HUES6 (cell line): ENCODE data around the gene ATP9A.
A peak's percentile ranks its signal among the peaks of the same experiment; 100 is the strongest.
"Not testable (repeated sequence)": the region's sequence is repeated elsewhere in the genome, so short reads cannot be mapped to it uniquely, and the experiment has no call there.

Experiments used
- H3K27ac ChIP-seq: 2 replicates; pipeline ENCODE4 v1.7.0; 2013; ENCODE audit warnings: low read depth, mild to moderate bottlenecking, low read length, inconsistent platforms
- H3K27me3 ChIP-seq: 2 replicates; pipeline ENCODE4 v1.6.1; 2013; ENCODE audit warnings: low read length; ENCODE audit not compliant: control insufficient read depth, insufficient read depth
- H3K36me3 ChIP-seq: 2 replicates; pipeline ENCODE4 v1.6.1; 2013; ENCODE audit warnings: low read length; ENCODE audit not compliant: control insufficient read depth, insufficient read depth
- H3K4me1 ChIP-seq: 2 replicates; pipeline ENCODE4 v1.6.1; 2013; ENCODE audit warnings: low read length; ENCODE audit not compliant: control insufficient read depth, insufficient read depth
- H3K4me3 ChIP-seq: 2 replicates; pipeline ENCODE4 v1.5.1; 2013; ENCODE audit warnings: low read depth, low read length
- H3K9ac ChIP-seq: one replicate; pipeline ENCODE4 v1.6.1; 2013; ENCODE audit warnings: mild to moderate bottlenecking, low read length
- H3K9me3 ChIP-seq: 2 replicates; pipeline ENCODE4 v1.6.1; 2013; ENCODE audit warnings: low read depth, low read length; ENCODE audit not compliant: control insufficient read depth, insufficient read depth

ATP9A gene

DNA sequence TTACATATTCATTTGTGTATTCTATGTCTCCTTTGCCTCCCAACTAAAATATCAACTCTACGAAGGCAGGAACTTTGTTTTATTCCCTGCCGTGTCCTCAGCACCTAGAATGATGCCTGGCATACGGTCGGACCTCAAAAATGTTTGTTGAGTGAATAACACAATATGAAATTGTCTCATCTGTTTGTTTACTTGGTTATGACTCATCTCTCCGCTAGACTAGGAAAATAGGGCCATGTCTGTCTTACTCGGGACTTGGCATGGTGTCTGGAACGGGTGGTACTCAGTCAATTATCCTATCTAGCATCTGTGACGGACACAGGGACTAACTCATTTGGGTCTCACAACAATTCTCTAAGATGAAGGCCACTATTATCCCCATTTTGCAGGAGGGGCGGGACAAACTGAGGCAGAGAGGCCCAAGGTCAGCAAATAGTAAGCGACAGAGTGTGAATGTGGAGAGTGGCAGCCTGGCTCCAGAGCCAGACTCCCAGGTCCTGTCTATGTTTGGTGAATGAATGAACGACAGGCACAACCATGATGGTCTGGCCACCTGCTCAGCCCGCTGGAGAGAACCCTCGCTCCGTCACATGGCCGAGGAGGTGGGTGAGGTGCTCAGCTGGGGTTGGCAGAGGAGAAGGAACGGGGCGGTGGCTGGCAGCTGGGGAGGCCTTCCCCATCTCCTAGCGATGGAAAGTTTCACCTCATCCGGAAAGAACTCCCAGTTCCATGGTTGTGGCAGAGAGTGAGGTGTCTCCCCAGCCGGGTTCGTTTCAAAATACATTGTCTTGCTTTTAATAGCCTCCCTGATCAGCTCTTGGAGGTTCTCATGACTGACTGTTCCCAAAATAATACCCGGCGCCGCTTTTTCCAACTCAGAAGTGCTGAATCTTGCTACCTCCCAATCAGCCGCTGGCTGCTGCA lies 198.1 kb downstream of the ATP9A start:
- Histone ChIP-seq H3K4me3 (no peak overlapping the region), H3K27ac (no peak overlapping the region), H3K9me3 (0 out of 2 replicates have a peak, but pooled peaks cover 10% of the 10 kb centered on the region), H3K9ac (no peak overlapping the region), H3K4me1 (no peaks in the 10 kb centered on the region), H3K27me3 (0 out of 2 replicates have a peak, but pooled peaks cover 8% of the 10 kb centered on the region), H3K36me3 (no peaks in the 10 kb centered on the region)

GRCh38 chr20:51568533-51568932 lies 199.7 kb downstream of the ATP9A start:
- not testable (repeated sequence) for H3K4me3 ChIP-seq, H3K4me1 ChIP-seq, H3K9me3 ChIP-seq, H3K27ac ChIP-seq, H3K36me3 ChIP-seq, H3K9ac ChIP-seq
- peaks cover 20% of the 10 kb centered on the region for H3K27me3 ChIP-seq

GRCh38 chr20:51567622-51568021 lies 200.6 kb downstream of the ATP9A start:
- Histone ChIP-seq H3K27ac (no peak overlapping the region), H3K4me1 (peaks cover 8% of the 10 kb centered on the region), H3K36me3 (no peaks in the 10 kb centered on the region), H3K4me3 (no peak overlapping the region), H3K9me3 (0 out of 2 replicates have a peak, but pooled peaks cover 4% of the 10 kb centered on the region), H3K27me3 (peaks cover 29% of the 10 kb centered on the region), H3K9ac (no peak overlapping the region)

GRCh38 chr20:51566594-51566993 lies 201.6 kb downstream of the ATP9A start:
- H3K9ac ChIP-seq: no peak overlapping the region
- 0 out of 2 replicates have a peak, but pooled peaks cover 4% of the 10 kb centered on the region for H3K9me3 ChIP-seq
- H3K4me1 ChIP-seq: peaks cover 12% of the 10 kb centered on the region
- no peak overlapping the region for H3K4me3 ChIP-seq
- peaks cover 39% of the 10 kb centered on the region for H3K27me3 ChIP-seq
- H3K36me3 ChIP-seq: no peaks in the 10 kb centered on the region
- no peak overlapping the region for H3K27ac ChIP-seq

- Histone ChIP-seq H3K4me1 (peaks cover 16% of the 10 kb centered on the region), H3K27ac (no peak overlapping the region), H3K27me3 (peaks cover 50% of the 10 kb centered on the region), H3K9me3 (0 out of 2 replicates have a peak, but pooled peaks cover 4% of the 10 kb centered on the region), H3K9ac (no peak overlapping the region), H3K36me3 (no peaks in the 10 kb centered on the region), H3K4me3 (no peak overlapping the region)
These were observed 202.7 kb downstream of the ATP9A start for GRCh38 chr20:51565298-51566144.

- no peaks in the 10 kb centered on the region for H3K36me3 ChIP-seq
- peaks cover 16% of the 10 kb centered on the region for H3K4me1 ChIP-seq
- H3K27ac ChIP-seq: no peak overlapping the region
- 0 out of 2 replicates have a peak, but pooled peaks cover under 1% of the 10 kb centered on the region for H3K9me3 ChIP-seq
- H3K9ac ChIP-seq: no peak overlapping the region
- peaks cover 67% of the 10 kb centered on the region for H3K27me3 ChIP-seq
- peak overlapping the region; percentile 65; the same call in 1 of the 2 replicates for H3K4me3 ChIP-seq
These were observed 204.5 kb downstream of the ATP9A start for GRCh38 chr20:51563486-51564332.

- H3K36me3 ChIP-seq: no peaks in the 10 kb centered on the region
- H3K27me3 ChIP-seq: peaks cover 67% of the 10 kb centered on the region
- H3K9ac ChIP-seq: peak overlapping the region; percentile 36
- H3K9me3 ChIP-seq: no peaks in the 10 kb centered on the region
- H3K27ac ChIP-seq: no peak overlapping the region
- H3K4me3 ChIP-seq: peak overlapping the region; percentile 65
- H3K4me1 ChIP-seq: peaks cover 16% of the 10 kb centered on the region
These were observed 205.1 kb downstream of the ATP9A start for GRCh38 chr20:51563174-51563485.

GRCh38 chr20:51562332-51563173 lies 205.6 kb downstream of the ATP9A start:
- H3K4me3 ChIP-seq: peak overlapping the region; percentile 65
- H3K36me3 ChIP-seq: no peaks in the 10 kb centered on the region
- no peak overlapping the region for H3K27ac ChIP-seq
- peaks cover 67% of the 10 kb centered on the region for H3K27me3 ChIP-seq
- H3K9ac ChIP-seq: peak overlapping the region; percentile 47
- H3K9me3 ChIP-seq: no peaks in the 10 kb centered on the region
- H3K4me1 ChIP-seq: peaks cover 16% of the 10 kb centered on the region

- peaks cover 67% of the 10 kb centered on the region for H3K27me3 ChIP-seq
- H3K27ac ChIP-seq: no peak overlapping the region
- H3K9me3 ChIP-seq: no peaks in the 10 kb centered on the region
- peak overlapping the region; percentile 47 for H3K9ac ChIP-seq
- H3K36me3 ChIP-seq: no peaks in the 10 kb centered on the region
- H3K4me1 ChIP-seq: peaks cover 16% of the 10 kb centered on the region
- peak overlapping the region; percentile 65 for H3K4me3 ChIP-seq
These were observed 206.2 kb downstream of the ATP9A start for GRCh38 chr20:51562027-51562331.
